ENCODE data around the gene ARMH1.
A peak's percentile ranks its signal among the peaks of the same experiment; 100 is the strongest.

The ARMH1 gene

GRCh38 chr1:44678120-44678519 is 3.6 kb downstream of the ARMH1 start:
- H3K4me3 ChIP-seq (ENCODE audit: low read depth, low read length) = no peak overlapping the region
- no peak for DNase-seq (ENCODE audit: low read depth)
- TF ChIP-seq MYC (IDR thresholded peaks at IDR 0.05; ENCODE audit: low read depth, low read length) (no peak), CTCF (IDR thresholded peaks at IDR 0.05; ENCODE audit: low read depth, low read length) (no peak), POLR2A (IDR thresholded peaks at IDR 0.05; ENCODE audit: extremely low read depth, insufficient read length) (no peak), MAX (IDR thresholded peaks at IDR 0.05; ENCODE audit: low read depth, low read length) (no peak)

GRCh38 chr1:44678626-44679025 is 4.1 kb downstream of the ARMH1 start:
- no peak for TF ChIP-seq POLR2A (IDR thresholded peaks at IDR 0.05; ENCODE audit: extremely low read depth, insufficient read length)
- TF ChIP-seq MYC (IDR thresholded peaks at IDR 0.05; ENCODE audit: low read depth, low read length) = no peak
- TF ChIP-seq MAX (IDR thresholded peaks at IDR 0.05; ENCODE audit: low read depth, low read length) = no peak
- no peak for TF ChIP-seq CTCF (IDR thresholded peaks at IDR 0.05; ENCODE audit: low read depth, low read length)
- no peak for DNase-seq (ENCODE audit: low read depth)
- no peak overlapping the region for H3K4me3 ChIP-seq (ENCODE audit: low read depth, low read length)

- H3K4me3 ChIP-seq (ENCODE audit: low read depth, low read length) = no peak overlapping the region
- TF ChIP-seq MAX (IDR thresholded peaks at IDR 0.05; ENCODE audit: low read depth, low read length) = no peak
- TF ChIP-seq POLR2A (IDR thresholded peaks at IDR 0.05; ENCODE audit: extremely low read depth, insufficient read length) = no peak
- no peak for DNase-seq (ENCODE audit: low read depth)
Observed at GRCh38 chr1:44679468-44679867, 5.0 kb downstream of the ARMH1 start.

- no peak for TF ChIP-seq CTCF (IDR thresholded peaks at IDR 0.05; ENCODE audit: low read depth, low read length)
- TF ChIP-seq POLR2A (IDR thresholded peaks at IDR 0.05; ENCODE audit: extremely low read depth, insufficient read length) = no peak
- no peak for TF ChIP-seq MAX (IDR thresholded peaks at IDR 0.05; ENCODE audit: low read depth, low read length)
- no peak for TF ChIP-seq MYC (IDR thresholded peaks at IDR 0.05; ENCODE audit: low read depth, low read length)
- peak; percentile 35 for DNase-seq (ENCODE audit: low read depth)
Observed at GRCh38 chr1:44681905-44682882, 7.7 kb downstream of the ARMH1 start.

GRCh38 chr1:44682883-44683265 is 8.4 kb downstream of the ARMH1 start:
- DNase-seq (ENCODE audit: low read depth) = no peak
- TF ChIP-seq MYC (IDR thresholded peaks at IDR 0.05; ENCODE audit: low read depth, low read length) (no peak), MAX (IDR thresholded peaks at IDR 0.05; ENCODE audit: low read depth, low read length) (no peak), CTCF (IDR thresholded peaks at IDR 0.05; ENCODE audit: low read depth, low read length) (no peak), POLR2A (IDR thresholded peaks at IDR 0.05; ENCODE audit: extremely low read depth, insufficient read length) (no peak)

More at GRCh38 chr1:44681905-44682882, 7.7 kb downstream of the ARMH1 start:
- no peak overlapping the region for H3K4me3 ChIP-seq (ENCODE audit: low read depth, low read length)

GRCh38 chr1:44684525-44684924 is 10.0 kb downstream of the ARMH1 start:
- DNase-seq (ENCODE audit: low read depth) = peak; percentile 86
- peak overlapping the region; percentile 47 for H3K4me3 ChIP-seq (ENCODE audit: low read depth, low read length)
- TF ChIP-seq MAX (IDR thresholded peaks at IDR 0.05; ENCODE audit: low read depth, low read length) = no peak
- peak; percentile 32 for TF ChIP-seq POLR2A (IDR thresholded peaks at IDR 0.05; ENCODE audit: extremely low read depth, insufficient read length)
- TF ChIP-seq MYC (IDR thresholded peaks at IDR 0.05; ENCODE audit: low read depth, low read length) = no peak
- TF ChIP-seq CTCF (IDR thresholded peaks at IDR 0.05; ENCODE audit: low read depth, low read length) = no peak

More at GRCh38 chr1:44682883-44683265, 8.4 kb downstream of the ARMH1 start:
- no peak overlapping the region for H3K4me3 ChIP-seq (ENCODE audit: low read depth, low read length)
